HG02763 (cell line): Measurements from ENCODE around the gene ZBTB20.

Experiments used
- ATAC-seq: cut with Tn5 transposase; IDR thresholded peaks from one replicate; pipeline ENCODE4 v1.9.1; 2021; ENCODE audit warnings: mild to moderate bottlenecking, moderate library complexity; ENCODE audit not compliant: unreplicated experiment

Gene ZBTB20

DNA sequence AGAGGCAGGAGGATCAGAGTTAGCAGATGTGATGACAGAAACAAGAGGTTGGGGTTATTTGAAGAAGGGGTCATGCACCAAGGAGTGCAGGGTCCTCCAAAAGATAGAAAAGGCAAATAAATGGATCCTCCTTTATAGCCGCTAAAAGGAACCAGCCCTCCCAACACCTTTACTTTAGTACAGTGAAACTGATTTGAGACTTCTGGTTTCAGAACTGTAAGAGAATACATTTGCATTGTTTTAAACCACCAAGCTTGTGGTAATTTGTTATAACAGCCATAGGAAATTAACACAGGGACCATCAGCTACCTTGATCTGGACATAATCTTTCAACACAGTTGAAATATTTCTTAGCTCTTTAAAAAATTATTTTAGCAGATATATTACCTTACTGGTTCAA is 686.6 kb downstream of the ZBTB20 start:
- peak; percentile 41 for ATAC-seq

- peak; percentile 70 for ATAC-seq
Measured at GRCh38 chr3:114456742-114457141, 690.3 kb downstream of the ZBTB20 start.

DNA sequence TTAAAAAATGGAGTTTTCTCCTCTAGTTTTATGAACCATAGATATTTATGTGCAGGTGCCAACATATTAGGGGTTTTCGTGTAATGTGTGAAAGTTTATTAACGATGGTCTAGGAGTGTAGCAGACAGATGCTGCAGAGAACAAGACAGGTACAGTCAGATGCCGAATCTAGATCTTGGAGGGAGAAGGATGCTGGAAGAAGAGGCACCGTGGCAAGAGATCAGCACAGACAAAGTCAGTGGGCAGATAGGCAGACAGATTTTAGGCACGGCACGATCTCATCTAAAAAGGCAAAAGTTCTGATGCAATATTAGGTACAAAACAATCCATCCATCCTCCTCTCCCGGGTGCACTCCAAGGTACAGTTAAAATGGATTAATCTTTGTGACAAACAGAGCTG is 691.7 kb downstream of the ZBTB20 start:
- ATAC-seq: no peak

- ATAC-seq: no peak
Measured at GRCh38 chr3:114454551-114455251, 692.4 kb downstream of the ZBTB20 start.

DNA sequence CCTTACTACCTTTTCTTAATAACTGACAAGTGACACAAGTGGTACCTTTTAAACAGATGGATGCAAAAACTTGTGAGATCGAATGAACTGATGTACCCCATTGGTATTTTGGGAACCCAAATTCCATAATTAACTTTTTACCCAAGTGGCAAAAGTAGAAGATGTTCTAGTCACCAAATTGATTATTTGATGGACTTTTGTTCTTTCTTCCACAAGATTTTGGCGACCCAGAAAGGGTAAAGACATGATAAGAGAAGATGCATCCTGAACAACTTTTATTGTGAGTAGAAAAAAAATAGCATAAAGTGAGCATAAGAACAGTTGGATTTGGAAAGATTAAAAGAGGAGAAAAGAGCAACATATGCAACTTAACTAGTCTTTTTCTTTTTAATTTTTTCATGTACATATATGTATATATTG is 693.7 kb downstream of the ZBTB20 start:
- ATAC-seq: no peak

- ATAC-seq: no peak
Measured at GRCh38 chr3:114452937-114453336, 694.2 kb downstream of the ZBTB20 start.

DNA sequence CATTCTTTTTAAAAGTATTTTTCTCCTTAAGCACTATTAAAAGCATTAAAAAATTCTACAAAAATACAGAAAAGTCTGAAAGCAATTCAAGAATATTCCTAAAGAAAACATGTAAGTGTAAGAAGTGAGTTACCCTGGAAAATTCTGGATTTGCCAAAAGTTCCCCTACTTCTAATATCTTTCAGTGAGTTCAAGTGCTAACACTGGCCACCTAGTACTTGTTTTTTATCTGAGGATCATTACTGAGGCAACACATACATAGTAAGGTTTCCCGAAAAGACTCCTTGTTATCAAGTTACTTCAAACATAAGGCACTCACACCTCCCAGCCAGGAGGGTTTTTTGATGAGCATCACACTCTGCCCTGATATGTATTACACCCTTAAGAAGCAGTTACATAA is 694.8 kb downstream of the ZBTB20 start:
- ATAC-seq: no peak

DNA sequence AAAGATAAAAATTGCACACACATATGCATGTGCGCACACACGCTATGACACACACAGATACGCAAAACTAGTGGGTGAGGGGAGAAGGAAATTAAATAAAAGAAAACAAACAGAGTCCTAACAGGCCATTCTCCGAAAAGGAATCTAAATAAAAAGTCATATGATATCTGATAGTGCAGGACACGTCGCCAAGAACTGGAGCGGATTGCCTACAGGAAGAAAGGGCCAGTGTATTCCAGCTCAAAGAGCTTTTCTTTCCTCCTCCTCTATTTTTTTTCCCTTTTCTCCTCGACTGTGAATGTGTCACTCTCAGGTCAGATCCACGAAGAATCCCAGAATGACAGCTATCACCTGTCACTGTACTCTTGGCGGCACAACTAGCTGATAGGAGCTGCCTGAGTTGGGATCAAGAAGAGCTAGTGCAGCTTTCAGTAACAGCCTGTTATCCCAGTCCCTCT is 695.5 kb downstream of the ZBTB20 start:
- no peak for ATAC-seq

DNA sequence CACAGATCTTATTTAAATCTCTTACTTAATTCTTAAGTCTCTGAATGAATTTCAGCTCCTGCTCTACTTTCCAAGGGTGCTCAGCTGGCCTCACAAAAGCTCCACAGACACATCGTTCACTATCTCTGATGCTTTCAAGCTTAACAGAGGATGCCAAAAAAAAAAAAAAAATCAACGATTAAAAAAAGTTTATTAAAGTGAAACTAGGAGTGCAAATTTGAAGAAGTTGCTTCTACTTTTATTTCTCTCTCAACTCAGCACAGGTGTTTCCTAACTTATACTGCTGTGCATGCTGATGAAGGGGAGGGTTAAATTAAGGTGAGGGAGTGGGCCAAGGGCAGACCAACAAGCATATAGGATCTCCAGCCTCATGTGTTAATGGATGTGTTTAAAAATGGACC is 696.0 kb downstream of the ZBTB20 start:
- ATAC-seq: no peak

DNA sequence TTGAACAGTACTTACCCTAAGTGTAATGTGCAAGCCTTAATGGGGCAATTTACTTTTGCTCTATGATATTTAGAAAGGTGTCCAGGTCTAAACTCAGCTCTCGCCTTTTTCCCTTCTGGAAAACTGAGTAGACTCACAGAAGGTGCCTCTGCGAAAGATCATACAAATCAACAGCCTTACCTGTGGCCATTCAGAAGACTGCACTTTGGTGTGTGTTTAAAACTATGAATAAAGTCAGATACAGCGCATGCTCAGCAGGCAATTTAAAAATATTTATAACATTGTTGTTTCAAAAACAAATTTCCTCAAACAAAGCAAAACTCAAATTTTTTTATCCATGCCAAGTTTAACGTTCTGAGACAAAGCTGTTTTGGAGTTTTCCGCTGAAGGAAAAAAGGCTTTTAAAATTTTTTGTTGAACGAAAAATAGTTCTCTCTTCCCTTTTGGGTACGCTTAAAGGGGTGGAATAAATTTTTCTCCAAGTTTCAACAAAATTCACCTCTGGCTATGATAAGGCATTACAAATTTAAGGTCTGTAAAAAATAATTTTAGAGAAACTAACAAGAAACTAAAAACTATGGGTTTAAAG is 697.0 kb downstream of the ZBTB20 start:
- ATAC-seq: peak; percentile 23

DNA sequence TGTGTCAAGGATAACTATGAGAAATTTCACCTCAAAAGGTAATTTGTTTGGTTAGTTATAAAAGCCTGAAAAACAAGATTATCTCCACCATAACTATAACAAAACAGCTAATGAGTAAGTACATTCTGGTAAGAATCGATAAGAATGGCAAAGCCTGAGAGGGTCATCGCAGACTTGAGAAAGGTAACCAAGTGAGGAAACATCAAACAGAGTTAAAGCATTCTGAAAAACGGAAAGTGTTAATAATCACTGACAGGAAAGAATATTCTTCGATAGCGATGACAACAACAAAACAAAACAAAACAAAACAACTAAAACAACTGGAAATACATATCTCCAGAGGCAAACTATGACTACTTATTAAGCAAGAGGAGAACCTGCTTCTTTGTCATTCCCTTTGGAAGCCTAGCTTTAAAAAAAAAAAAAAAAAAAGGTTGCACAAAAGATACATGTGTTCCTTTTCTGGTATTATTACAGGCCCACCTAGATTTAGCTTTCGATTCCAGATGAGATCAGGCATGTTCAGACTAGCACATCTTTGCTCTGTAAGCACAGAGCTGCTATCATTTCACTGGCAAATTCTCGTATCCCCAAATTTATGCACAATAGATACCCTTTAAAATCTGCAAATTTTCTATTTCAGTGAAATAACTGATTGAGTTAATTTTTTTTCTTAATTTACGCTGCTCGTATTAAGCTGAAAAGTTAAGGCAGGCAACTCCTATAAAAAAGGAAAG is 697.6 kb downstream of the ZBTB20 start:
- ATAC-seq: peak; percentile 41

- ATAC-seq: no peak
Measured at GRCh38 chr3:114447950-114448479, 699.1 kb downstream of the ZBTB20 start.

GRCh38 chr3:114447545-114447944 is 699.5 kb downstream of the ZBTB20 start:
- no peak for ATAC-seq

GRCh38 chr3:114446600-114446999 is 700.5 kb downstream of the ZBTB20 start:
- ATAC-seq: no peak

GRCh38 chr3:114445233-114445632 is 701.9 kb downstream of the ZBTB20 start:
- ATAC-seq: no peak

DNA sequence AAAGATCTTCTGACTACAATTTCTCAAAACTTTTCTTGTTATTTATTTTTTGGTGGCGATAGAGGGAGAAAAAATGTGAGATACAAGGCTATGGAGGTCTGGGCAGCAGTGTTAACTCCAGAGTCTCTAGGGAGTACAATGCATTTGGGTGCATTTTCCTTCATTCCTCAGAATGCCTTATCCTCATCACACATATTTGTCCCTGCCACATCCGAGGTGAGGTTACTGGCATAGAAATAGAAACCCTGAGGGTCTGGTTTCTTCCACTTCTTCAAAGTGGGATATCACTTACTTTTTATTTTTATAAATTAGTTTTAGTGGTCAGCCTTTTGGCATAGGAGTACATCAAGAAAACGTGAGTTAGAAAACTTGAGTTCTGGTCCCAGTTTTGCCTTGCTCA is 702.9 kb downstream of the ZBTB20 start:
- no peak for ATAC-seq

DNA sequence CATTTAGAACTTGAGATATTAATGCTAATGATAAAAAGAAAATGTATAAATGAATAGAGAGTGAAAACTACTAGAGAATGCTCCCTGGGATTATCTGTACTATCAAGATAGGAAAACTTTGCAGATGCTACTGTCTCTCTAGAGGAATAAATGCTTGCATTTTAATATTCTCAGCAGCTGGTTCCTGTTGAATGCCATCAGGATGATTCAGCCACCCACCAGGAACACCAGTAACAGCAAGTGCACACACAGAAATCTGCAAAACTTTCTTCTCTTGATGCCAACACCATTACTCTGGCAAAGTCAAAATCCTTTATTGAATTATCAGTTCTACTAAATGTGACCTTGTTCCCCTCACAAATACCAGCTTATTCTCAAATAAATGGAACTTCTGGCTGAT is 704.8 kb downstream of the ZBTB20 start:
- ATAC-seq: no peak

DNA sequence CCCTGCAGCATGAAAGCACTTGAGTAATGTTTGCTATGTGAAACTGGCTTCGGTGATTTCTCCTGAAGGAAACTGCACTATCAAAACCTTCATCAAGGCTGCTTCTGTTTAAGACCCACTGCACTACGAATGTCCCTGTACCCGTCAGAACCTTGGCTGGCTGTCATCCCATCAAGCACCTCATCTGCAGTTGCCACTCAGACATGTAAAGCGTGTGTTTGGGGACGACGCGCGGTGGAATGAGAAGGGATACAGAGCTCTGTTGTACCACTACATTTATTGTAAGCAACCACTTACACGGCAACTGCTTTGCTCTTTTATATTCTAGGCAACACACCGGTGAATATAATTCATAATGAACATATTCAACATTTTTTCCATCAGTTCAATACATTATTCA is 705.7 kb downstream of the ZBTB20 start:
- no peak for ATAC-seq

DNA sequence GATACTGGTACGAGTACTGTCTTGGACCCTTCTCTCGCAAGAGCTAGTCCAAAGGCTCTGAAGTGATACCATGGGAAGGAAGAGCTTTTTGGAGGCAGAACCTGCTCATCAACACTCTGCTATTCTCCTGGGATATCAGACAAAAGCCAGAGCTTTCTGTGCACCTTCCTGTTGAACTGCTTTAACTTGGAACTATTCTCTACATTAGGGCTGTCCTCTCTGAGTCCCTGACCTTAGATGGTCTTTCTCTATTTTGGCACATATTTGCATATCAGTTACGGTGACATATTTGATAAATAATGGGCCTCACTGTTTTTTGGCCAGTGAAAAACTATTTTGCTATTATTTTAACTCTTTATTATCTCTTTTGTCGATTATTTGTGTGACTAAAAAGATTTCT is 706.4 kb downstream of the ZBTB20 start:
- no peak for ATAC-seq

DNA sequence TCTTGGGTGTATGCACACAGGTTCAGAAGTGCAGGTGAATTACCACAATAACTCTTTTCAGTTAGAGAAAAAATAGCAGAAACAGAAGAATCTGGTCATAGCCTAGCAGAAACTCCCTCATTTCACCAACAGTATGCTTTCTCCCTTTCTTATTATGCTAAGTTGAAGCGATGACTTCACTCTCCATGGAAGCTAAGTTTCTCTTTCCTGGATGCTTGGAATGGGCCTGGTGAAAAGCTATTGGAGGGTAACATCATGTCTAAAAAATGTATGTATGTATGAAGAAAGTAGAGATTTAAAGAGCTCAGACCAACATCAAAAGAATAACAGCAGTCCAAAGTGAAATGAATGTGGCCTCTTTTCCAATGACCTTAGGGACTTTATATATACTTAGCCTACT is 707.8 kb downstream of the ZBTB20 start:
- ATAC-seq: no peak

GRCh38 chr3:114437897-114438296 is 709.2 kb downstream of the ZBTB20 start:
- ATAC-seq: no peak

GRCh38 chr3:114436182-114436581 is 710.9 kb downstream of the ZBTB20 start:
- ATAC-seq: no peak
